CD4-positive, alpha-beta T cell treated with Interleukin-4 for 1 hour (primary cell): ENCODE results near the gene SLC4A2.
A peak's percentile ranks its signal among the peaks of the same experiment; 100 is the strongest.
"Not testable (repeated sequence)": the region's sequence is repeated elsewhere in the genome, so short reads cannot be mapped to it uniquely, and the experiment has no call there.

ENCODE experiments used
- DNase-seq, 2 donors: peaks; one replicate each; pipeline ENCODE4 v3.0.0-alpha.2; 2020 to 2022

SLC4A2 gene

DNA sequence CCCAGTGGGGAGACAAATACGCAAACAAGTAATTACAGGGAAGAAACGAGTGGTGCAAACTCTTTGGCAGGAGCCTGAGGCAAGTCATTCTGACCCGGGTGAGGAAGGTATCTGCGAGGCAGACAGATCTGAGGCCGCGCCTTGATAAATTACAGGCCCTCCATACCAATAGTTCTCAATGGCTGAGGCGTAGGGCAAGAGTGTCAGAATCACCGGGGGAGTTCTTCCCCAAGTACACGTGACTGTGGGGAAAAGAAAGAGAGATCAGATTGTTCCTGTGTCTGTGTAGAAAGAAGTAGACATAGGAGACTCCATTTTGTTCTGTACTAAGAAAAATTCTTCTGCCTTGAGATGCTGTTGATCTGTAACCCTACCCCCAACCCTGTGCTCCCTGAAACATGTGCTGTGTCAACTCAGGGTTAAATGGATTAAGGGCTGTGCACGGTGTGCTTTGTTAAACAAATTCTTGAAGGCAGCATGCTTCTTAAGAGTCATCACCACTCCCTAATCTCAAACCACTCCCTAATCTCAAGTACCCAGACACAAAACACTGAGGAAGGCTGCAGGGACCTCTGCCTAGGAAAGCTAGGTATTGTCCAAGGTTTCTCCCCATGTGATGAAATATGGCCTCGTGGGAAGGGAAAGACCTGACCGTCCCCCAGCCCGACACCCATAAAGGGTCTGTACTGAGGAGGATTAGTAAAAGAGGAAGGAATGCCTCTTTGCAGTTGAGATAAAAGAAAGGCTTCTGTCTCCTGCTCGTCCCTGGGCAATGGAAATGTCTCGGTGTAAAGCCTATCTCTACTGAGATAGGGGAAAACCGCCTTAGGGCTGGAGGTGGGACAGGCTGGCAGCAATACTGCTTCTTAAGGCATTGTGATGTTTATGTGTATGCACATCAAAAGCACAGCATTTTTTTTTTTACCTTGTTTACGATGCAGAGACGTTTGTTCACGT lies 32.3 kb upstream of the SLC4A2 start:
- not testable (repeated sequence) for DNase-seq

DNA sequence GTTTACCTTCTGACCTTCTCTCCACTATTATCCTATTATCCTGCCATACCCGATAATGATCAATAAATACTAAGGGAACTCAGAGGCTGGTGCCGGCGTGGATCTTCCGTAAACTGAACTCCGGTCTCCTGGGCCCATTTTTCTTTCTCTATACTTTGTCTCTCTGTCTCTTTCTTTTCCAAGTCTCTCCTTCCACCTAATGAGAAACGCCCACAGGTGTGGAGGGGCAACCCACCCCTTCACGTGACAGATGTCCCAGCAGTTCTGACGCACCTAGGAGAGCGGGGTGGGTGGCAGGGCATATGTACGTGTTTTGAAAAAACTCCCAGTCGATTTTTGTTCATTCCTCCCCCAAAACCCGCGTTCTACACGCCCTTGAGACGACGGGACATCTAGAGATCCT lies 31.7 kb upstream of the SLC4A2 start:
- DNase-seq: not testable (repeated sequence)

DNA sequence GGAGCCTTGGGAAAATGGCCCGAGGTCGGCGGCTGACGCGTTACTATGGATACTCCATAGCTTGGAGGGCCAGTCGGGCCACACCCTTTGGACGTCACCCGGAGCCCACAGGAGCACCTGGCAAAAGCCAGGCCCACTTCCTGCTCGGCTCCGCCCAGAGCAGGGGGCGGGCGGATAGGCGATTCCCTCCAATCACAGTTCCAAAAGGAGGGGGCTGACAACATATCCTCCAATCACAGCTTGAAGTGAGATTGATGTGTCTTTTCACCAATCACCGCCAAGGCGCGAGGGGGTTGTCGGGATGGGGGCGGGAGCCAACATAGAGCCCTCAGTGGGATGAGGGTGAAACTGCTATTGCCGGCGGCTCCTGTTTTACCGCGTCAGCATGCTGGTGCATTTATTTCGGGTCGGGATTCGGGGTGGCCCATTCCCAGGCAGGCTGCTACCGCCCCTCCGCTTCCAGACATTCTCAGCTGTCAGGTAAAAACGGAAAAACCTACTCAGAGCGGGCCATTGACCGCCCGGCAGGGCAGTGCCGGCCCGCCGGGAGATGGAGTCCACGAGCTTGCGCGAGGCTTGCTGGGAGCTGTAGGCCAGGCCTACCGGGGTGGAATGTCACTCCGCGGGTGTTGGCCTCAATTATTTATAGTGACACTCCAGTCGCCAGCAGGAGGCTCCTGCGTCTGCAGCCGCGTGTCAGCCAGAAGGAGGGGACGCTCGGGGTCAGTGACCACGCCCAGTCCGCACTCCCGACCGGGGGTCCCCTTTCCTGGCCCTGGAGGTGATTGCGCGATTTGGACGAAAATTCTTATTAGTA lies 31.1 kb upstream of the SLC4A2 start, which contains the start of gene ABCB8:
ABCB8 (plus strand) TSS at position 320 of the 817 bp plus-strand sequence; CDS start at position 386, 66 bp downstream.
- peak; percentile 99 to 100 for DNase-seq

DNA sequence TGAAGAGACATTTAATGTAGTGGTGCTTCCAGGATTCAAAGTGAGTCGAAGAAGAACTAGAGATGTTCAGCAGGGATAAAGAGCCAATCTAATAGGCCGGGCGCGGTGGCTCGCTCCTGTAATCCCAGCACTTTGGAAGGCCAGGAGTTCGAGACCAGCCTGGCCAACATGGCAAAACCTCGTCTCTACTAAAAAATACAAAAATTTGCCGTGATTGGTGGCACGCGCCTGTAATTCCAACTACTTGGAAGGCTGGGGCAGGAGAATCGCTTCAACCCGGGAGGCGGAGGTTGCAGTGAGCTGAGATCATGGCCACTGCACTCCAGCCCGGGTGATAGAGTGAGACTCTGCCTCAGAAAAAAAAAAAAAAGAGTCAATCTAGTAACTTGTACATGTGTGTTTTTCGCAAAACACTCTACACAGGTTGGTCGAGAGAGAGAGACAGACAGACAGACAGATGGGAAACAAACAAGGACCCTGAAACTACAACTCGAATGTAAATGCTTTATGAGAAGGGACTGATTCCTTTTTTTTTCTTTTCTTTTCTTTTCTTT lies 30.4 kb upstream of the SLC4A2 start:
- DNase-seq: no peak

DNA sequence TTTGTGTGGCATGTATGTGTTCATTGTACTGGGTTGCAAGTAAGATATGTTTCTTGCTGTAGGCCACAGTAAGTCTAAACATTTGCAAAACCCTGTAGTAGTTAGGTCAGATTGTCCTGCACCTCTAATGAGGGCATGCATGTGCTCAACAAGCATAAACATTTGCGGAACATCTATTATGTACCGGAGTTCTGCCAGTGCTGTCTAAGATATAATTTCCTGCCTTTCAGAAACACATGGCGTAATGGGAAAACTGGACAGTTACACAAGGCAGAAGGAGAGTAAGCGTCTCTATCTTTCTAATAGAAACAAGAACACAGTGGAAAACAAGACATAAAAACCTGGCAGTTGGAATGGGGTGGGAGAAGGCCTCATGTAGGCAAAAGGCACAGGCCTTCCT lies 28.4 kb upstream of the SLC4A2 start:
- no peak for DNase-seq

DNA sequence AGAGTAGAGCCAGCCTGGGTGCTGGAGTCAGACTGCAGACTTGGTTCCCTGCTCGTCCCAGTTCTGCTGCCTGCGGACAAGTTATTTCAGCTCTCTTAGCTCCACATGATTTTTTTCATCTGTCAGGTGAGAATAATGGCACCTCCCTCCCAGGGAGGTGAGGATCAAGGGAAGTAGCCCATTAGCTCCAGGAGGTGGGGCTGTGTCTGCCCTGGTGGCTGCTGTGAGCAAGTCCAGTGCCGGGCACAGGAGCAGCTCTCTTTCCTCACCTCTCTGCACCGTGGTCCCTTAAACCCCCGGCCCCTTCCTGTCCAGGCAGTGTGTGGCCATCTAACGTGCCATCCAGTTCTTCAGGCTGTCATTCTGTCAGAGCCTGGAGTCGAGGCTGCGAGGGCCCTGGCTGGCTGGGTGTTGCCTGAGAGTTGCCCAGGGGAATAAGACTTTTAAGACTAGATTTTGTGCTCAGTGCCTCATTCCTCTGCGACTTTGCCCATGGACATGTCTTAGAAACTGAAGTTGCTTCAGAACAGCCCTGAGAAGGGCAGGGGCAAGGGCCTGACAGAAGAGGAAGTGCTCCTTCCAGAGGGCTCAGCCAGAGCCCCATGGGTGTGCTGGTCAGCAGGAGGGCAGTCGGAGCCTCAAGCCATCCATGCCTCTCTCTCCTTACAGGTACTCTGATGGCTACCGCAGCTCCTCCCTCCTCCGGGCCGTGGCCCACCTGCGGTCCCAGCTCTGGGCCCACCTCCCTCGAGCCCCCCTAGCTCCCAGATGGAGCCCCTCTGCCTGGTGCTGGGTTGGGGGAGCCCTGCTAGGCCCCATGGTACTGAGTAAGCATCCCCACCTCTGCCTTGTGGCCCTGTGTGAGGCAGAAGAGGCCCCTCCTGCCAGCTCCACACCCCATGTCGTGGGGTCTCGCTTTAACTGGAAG lies 26.2 kb upstream of the SLC4A2 start:
- no peak for DNase-seq

DNA sequence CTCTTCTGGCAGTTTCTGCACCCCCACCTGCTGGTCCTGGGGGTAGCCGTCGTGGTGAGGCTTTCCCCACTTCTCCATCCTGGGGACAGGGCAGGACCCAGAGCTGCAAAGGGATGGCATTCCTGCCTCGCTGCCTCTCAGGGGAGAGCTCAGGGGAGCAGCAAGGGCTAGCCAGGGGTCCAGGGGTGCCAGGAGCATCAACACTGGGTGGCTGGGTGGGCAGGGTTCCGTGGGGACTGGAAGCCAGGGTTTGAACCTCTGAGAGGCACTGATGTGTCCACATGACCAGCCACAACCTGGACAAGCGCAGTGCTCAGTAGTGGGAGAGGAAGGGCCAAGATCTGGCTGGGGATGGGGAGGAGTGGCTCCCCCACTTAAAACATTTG lies 25.5 kb upstream of the SLC4A2 start:
- DNase-seq: no peak

DNA sequence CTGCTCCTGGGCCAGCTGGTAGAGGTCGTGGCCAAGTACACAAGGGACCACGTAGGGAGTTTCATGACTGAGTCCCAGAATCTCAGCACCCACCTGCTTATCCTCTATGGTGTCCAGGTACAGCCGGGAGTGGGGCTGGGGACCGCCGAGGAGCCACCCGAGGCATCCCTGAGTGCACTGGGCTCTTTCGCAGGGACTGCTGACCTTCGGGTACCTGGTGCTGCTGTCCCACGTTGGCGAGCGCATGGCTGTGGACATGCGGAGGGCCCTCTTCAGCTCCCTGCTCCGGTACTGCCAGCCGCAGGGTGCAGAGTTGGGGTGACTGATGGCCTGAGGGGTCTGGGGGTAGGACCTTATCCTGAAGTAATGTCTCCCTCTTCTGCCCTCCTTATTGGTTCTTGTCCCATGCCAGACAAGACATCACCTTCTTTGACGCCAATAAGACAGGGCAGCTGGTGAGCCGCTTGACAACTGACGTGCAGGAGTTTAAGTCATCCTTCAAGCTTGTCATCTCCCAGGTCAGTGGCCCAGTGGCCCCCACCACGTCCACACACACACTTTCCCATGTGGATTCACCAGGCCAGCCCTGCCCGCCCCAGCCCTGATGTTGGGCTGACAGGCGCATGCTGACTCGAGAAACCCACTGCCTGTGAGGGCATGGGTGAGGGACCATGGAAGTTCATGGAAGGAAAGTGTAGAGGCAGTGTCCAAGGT lies 24.9 kb upstream of the SLC4A2 start:
- no peak for DNase-seq

DNA sequence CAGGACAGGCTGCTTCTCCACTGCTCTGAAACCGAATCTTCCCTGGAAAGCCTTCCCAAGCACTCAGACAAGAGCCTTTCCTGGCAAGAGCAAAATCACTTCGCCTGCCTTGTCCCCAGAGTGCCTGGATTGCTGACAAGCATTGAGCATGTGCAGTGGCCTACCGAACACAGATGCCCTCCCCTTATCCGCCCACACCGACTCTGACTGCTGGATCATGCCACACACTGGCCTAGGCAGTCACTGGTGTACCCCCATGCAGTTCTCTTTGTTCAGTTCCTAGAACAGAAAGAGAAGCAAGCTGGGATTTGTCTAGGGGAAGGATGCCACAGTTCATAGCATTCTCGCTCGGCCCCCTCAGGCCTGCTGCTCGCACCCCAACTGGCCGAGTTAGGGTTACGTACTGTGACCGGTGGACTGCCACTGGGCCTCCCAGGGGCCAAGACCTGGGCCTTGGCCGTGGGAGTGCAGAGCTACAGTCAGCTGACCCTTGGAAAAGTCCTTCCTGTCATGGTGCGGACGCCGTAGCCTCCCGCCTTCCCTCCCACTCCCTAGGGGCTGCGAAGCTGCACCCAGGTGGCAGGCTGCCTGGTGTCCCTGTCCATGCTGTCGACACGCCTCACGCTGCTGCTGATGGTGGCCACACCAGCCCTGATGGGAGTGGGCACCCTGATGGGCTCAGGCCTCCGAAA lies 24.2 kb upstream of the SLC4A2 start:
- no peak for DNase-seq

DNA sequence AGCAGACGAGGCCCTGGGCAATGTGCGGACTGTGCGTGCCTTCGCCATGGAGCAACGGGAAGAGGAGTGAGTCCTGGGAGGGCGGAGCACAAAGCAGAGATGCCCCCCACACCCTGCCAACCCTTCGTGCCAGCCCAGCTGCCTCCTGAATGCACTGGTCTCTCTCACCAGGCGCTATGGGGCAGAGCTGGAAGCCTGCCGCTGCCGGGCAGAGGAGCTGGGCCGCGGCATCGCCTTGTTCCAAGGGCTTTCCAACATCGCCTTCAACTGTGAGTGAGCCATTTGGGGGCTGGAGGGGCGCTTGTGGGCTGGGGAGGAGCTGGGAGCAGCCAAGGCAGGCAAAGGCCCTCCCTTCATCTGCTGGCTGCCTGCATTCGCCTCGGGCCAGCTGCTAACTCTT lies 23.5 kb upstream of the SLC4A2 start:
- no peak for DNase-seq

DNA sequence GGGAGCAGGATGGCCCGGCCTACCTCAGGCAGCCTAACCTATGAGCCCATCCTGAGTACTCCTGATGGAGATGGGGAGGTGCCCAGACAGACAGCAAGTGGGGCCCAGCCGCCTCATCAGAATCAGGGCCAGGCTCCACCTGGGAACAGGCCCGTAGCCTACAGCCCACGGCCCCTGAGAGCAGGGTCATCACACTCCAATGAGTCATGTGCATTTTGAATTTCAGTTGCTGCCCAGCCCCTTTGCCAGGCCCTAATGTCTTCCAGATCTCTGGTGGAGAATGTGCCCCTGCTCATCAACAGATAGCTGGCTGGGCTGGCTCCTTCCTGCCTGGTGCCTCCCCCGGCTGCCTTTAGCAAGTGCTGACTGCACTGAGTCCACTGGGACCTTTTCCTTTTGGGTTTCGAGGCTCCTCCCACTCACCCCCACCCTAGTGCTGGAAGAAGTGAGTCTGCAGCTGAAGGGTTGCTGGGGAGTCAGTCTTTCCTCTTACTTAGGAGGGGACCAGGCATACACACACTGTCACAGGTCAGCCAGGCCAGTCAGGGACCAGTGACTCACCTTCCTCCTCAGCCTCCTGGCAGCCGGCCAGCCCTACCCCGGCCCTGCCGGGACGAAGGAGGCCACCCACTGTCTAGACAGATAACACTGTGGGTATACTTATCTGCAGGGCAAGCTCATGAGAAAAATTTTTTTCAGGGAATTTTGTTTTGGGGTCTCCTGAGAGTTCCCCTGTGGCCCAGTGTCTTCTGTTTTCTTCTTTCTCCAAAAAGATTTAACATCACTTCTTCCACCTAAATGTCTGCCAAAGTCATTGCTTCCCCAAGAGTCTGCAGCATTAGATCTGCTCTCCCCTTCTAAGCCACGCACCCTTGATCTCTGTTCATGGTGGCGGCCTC lies 20.2 kb upstream of the SLC4A2 start:
- DNase-seq: peak in 1 of 2 donors; percentile 63

DNA sequence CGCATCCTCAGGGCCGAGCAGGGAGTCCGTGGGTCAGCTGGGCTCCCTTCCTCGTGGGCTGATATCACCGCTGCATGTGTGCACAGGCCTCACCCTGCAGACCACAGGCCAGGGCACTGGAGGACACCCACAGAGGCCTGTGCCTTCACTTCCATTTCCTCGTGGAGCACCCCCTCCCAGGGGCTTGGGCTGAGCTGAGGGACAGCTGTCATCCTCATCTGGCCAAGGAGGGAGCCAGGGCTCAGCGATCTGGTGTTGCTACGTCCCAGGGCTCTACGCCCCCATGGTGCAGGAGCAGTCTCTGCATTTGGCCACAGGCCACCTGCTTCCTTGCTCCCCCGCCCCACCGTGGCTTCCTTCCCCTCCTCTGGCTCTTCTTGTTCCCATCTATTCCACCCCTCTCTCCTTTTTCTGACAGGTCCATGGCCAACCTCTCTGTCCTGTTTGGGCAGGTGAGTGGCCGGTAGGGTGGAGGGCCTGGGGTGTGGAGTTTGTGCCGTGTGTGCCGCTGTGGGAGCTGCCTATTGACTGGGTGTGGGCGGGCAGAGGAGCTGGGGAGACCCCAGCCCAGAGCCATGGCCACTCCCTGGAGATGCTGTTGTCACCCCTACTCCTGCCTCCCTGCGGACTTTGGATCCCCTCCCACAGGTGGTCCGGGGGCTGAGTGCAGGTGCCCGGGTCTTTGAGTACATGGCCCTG lies 19.4 kb upstream of the SLC4A2 start:
- no peak for DNase-seq

DNA sequence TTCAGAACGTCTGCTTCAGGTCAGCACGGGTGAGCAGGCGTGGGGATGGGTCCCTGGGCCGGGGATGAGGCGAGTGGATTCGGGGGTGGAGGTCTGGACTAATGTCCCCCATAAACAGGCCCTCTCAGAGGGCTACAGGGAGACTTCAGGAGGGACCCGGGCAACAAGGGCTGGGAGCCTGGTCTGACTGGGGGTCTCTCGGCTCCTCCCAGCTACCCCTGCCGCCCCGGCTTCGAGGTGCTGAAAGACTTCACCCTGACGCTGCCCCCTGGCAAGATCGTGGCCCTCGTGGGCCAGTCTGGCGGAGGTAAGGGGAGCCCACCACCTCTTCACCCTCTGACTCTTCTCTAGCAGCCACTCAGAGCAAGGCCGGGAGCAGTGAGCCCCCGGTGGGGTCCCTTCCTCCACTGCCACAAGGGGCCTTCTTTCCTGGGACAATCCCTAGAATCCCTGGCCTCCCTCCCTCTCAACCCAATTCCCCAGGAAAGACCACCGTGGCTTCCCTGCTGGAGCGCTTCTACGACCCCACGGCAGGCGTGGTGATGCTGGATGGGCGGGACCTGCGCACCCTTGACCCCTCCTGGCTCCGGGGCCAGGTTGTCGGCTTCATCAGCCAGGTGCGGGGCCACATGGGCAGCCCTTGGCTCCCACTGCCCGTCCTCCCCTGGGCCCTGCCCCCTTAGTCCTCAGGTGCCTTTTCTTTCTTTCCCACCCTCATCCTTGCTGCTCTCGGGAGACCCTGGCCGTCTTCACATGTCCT lies 18.6 kb upstream of the SLC4A2 start:
- no peak for DNase-seq

DNA sequence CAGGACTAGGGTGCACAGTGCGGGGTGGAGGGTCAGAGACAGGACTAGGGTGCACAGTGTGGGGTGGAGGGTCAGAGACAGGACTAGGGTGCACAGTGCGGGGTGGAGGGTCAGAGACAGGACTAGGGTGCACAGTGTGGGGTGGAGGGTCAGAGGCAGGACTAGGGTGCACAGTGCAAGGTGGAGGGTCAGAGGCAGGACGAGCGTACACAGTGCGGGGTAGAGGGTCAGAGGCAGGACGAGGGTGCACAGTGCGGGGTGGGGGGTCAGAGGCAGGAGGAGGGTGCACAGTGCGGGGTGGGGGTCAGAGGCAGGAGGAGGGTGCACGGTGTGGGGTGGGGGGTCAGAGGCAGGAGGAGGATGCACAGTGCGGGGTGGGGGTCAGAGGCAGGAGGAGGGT lies 15.9 kb upstream of the SLC4A2 start:
- DNase-seq: not testable (repeated sequence)

DNA sequence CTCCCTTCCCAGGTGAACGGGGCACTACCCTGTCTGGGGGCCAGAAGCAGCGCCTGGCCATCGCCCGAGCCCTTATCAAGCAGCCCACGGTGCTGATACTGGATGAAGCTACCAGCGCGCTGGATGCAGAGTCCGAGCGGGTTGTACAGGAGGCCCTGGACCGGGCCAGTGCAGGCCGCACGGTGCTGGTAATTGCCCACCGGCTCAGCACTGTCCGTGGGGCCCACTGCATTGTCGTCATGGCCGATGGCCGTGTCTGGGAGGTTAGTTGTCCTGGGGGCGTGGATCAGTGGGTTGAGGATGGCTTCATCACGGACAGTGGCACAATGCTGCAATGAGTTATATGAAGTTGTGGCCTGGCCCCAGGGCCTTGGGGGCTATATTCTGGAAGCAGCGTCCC lies 15.4 kb upstream of the SLC4A2 start:
- no peak for DNase-seq

DNA sequence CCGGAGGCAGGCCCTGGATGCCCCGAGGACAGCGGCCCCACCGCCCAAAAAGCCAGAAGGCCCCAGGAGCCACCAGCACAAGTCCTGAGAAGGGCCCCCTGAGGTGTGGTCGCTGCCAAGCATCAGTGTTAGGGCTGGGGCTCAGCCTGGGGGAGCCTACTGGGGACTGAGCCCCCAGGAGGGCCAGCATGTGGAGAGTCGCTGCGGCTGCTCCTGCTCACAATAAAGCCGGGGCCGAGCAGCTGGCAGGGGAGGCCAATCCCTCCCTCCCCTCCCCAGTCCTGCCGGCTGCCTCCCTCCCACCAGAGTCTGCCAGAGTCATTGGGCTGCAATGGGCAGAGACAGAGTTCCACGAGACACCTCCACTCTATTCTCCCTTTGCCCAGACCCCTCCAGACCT lies 14.1 kb upstream of the SLC4A2 start:
- DNase-seq: no peak

DNA sequence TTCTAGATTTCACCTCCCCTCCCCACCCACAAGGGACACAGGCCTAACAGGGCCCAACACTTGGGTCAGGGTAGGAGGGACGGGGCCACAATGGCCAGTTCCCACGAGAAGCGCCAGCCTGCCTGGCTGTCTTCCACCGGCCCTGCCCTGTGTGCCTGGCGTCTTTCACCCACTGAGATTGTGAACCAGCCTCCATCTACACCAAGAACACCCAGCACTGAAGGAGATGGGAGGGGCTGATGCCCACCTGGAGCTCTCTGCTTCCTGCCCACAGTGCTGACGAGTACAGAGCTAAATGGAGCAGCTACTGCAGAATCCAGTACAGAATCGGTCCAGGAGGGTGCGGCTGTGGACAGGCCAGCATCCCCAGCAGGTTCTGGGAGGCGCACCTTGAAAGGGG lies 13.4 kb upstream of the SLC4A2 start:
- no peak for DNase-seq
